Measurements from ENCODE around the gene ASPHD2. TPM values are rescaled to one million over a fixed set of nuclear protein-coding genes. Genes with fewer than 3 reads are reported as not detected.
"Not testable (repeated sequence)": the region's sequence is repeated elsewhere in the genome, so short reads cannot be mapped to it uniquely, and the experiment has no call there.

ASPHD2 gene
- total and polyA plus RNA-seq, 11 donors = 0.07 to 1.5 (median 0.14) TPM; not detected in 2

DNA sequence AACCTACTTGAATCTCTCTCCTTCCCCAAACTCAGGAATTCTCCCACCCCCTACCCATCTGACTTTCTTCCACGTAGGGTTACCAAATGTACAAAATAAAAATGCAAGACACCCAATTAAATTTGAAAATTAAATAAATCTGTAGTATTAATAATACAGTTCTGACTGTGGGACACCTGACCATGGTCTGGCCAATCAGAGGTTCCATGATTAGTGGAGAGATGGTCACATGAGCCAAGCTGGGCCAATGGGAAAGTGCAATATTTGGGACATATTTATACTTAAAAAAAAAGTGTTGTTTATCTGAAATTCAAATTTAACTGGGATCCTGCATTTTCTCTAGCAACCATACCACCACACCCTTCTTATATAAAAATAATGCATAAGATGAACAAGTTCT is 29.8 kb upstream of the ASPHD2 start:
- H3K27ac ChIP-seq = no peak overlapping the region
- DNase-seq (no peak), ATAC-seq (no peak)
- H3K27me3 ChIP-seq = peaks cover 0 to 10% (median 5%) of the 10 kb centered on the region in 9 donors
- intact Hi-C loops (cut with DNase I) = loop anchor here in 8 of 10 donors (2.0 to 10.0 kb wide), 4 partner anchors 62 to 268 kb away; no protein-coding TSS in a partner anchor
- WGBS, 4 donors = 39 to 69% (median 57%) methylated on average over 1 of the region's 1 CpG
- H3K4me1 ChIP-seq = no peaks in the 10 kb centered on the region
- H3K9me3 ChIP-seq = no peaks in the 10 kb centered on the region
- TF ChIP-seq, protein P1, sequence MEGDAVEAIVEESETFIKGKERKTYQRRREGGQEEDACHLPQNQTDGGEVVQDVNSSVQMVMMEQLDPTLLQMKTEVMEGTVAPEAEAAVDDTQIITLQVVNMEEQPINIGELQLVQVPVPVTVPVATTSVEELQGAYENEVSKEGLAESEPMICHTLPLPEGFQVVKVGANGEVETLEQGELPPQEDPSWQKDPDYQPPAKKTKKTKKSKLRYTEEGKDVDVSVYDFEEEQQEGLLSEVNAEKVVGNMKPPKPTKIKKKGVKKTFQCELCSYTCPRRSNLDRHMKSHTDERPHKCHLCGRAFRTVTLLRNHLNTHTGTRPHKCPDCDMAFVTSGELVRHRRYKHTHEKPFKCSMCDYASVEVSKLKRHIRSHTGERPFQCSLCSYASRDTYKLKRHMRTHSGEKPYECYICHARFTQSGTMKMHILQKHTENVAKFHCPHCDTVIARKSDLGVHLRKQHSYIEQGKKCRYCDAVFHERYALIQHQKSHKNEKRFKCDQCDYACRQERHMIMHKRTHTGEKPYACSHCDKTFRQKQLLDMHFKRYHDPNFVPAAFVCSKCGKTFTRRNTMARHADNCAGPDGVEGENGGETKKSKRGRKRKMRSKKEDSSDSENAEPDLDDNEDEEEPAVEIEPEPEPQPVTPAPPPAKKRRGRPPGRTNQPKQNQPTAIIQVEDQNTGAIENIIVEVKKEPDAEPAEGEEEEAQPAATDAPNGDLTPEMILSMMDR (IDR thresholded peaks at IDR 0.05) = no peak
- no peak for TF ChIP-seq POLR2A (IDR thresholded peaks at IDR 0.05)
- H3K4me3 ChIP-seq = no peak overlapping the region
- H3K36me3 ChIP-seq = no peaks in the 10 kb centered on the region

DNA sequence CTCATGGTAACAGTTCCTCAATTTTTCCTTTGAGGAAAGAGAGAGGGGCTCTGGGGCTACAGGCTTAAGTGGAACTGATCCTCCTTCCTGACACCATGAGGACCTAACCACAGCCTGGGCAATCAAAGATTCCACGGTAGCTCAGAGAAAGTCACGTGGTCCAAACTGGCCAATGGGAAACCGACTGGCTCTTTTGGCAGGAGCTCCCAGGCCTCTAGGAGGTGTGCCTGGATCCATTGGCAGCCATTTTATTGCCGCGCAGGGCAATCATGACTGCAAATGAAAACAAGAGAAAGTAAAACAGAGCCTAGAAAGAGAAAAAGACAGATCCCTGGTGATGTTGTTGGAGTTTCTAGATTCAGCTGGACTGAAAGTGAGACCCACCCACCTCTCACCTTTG is 27.3 kb upstream of the ASPHD2 start:
- H3K27me3 ChIP-seq = peaks cover 0 to 16% (median 5%) of the 10 kb centered on the region in 9 donors
- intact Hi-C loops (cut with DNase I) = loop anchor here in 1 of 10 donors (10.0 kb wide), 1 partner anchor 53 kb away; no protein-coding TSS in a partner anchor
- DNase-seq (no peak), ATAC-seq (no peak)
- TF ChIP-seq, protein P1 (IDR thresholded peaks at IDR 0.05) = no peak
- TF ChIP-seq POLR2A (IDR thresholded peaks at IDR 0.05) = no peak
- no peaks in the 10 kb centered on the region for H3K36me3 ChIP-seq
- no peaks in the 10 kb centered on the region for H3K9me3 ChIP-seq
- H3K27ac ChIP-seq = no peak overlapping the region
- no peak overlapping the region for H3K4me3 ChIP-seq
- WGBS, 4 donors = 79 to 84% (median 81%) methylated on average over 5 of the region's 5 CpGs
- H3K4me1 ChIP-seq = peaks cover 0 to 12% (median 0%) of the 10 kb centered on the region in 12 donors

DNA sequence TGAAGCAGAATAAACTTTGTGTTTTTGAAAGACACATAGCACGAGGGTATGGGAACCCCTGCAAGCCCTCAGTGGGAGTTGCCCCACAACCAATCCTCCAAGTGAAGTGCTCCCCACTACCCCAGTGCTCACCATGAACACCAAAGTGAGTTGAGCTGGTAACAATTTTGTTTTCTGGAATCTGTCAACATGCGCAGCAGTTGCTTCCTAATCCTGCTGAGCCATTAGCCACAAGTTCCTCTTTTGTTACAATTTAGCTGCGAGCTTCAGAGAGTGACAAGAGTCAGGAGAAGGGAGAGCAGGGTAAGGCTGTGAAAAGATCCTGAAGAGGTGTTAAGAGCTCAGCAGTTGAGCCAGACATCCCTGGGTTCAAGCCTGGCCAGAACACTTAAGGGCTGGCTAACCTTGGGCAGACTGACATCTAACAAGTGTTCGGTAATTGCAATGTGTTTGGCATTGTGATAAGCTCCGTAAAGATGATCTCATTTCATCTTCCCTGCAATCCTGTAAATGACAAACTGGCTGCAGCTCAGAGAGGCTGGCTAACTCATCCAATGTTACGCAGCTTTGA is 24.1 kb upstream of the ASPHD2 start:
- no peak overlapping the region for H3K4me3 ChIP-seq
- no peaks in the 10 kb centered on the region for H3K9me3 ChIP-seq
- TF ChIP-seq POLR2A (IDR thresholded peaks at IDR 0.05) = no peak
- TF ChIP-seq, protein P1 (IDR thresholded peaks at IDR 0.05) = no peak
- peaks cover 0 to 12% (median 0%) of the 10 kb centered on the region in 12 donors for H3K4me1 ChIP-seq
- DNase-seq (no peak), ATAC-seq (peak in 3 of 4 donors; percentile 28 to 67 (median 32))
- H3K27ac ChIP-seq = no peak overlapping the region
- no peaks in the 10 kb centered on the region for H3K36me3 ChIP-seq
- peaks cover 0 to 33% (median 5%) of the 10 kb centered on the region in 9 donors for H3K27me3 ChIP-seq
- intact Hi-C loops (cut with DNase I) = loop anchor here in 1 of 10 donors (10.0 kb wide), 1 partner anchor 50 kb away; no protein-coding TSS in a partner anchor
- 18 to 19% (median 18%) methylated on average over 6 of the region's 6 CpGs for WGBS, 4 donors

DNA sequence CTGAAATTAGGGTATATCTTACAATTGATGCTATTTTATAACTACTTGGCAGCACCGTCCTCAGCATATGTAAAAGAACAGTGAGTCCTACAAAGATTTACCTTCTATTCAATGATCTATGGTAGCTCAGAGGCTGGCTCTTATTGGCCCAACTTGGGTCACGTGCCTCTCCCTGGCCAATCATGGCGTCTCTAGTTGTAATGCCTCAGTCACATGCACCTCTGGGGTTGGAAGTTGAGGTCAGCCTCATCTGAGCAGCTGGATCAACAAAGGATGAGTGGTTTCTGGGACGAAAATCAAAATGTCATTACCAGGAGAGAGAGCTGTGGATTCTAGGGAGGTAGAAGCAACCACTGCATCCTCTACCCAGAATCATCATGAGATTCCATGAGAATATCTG is 22.9 kb upstream of the ASPHD2 start:
- Histone ChIP-seq H3K27me3 (peaks cover 0 to 37% (median 5%) of the 10 kb centered on the region in 9 donors), H3K4me1 (peaks cover 0 to 12% (median 0%) of the 10 kb centered on the region in 12 donors), H3K27ac (no peak overlapping the region), H3K4me3 (no peak overlapping the region), H3K36me3 (no peaks in the 10 kb centered on the region), H3K9me3 (no peaks in the 10 kb centered on the region)
- WGBS, 4 donors = 75 to 86% (median 79%) methylated on average over 4 of the region's 4 CpGs
- DNase-seq (no peak), ATAC-seq (no peak)
- TF ChIP-seq, protein P1 (IDR thresholded peaks at IDR 0.05) = no peak
- no peak for TF ChIP-seq POLR2A (IDR thresholded peaks at IDR 0.05)
- intact Hi-C loops (cut with DNase I) = loop anchor here in 1 of 10 donors (10.0 kb wide), 1 partner anchor 49 kb away; no protein-coding TSS in a partner anchor

DNA sequence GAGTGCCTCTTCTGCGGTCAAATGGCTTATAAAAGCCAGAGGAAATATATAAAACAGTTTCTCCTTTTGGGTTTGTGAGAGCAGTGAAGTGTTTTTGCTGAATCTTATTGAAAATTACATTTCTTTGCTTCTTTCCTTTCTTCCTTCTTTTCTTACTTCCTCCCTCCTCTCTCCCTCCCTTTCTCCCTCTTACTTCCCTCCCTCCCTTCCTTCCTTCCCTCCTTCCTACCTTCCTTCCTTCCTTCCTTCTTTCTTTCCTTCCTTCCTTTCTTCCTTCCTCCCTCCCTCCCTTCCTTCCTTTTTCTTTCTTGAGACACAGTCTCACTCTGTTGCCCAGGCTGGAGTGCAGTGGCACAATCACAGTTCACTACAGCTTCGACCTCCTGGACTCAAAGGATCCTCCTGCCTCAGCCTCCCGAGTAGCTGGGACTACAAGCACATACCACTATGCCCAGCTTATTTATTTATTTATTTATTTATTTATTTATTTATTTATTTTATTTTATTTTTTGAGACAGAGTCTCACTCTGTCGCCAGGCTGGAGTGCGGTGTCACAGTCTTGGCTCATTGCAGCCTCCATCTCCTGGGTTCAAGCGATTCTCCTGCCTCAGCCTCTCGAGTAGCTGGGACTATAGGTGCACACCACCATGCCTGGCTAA is 20.4 kb upstream of the ASPHD2 start:
- intact Hi-C loops (cut with DNase I) = loop anchor here in 1 of 10 donors (10.0 kb wide), 1 partner anchor 46 kb away; no protein-coding TSS in a partner anchor
- H3K9me3 ChIP-seq, H3K36me3 ChIP-seq, H3K27ac ChIP-seq, DNase-seq, ATAC-seq, H3K4me3 ChIP-seq: not testable (repeated sequence)
- Histone ChIP-seq H3K27me3 (peaks cover 0 to 49% (median 4%) of the 10 kb centered on the region in 9 donors), H3K4me1 (peaks cover 0 to 12% (median 0%) of the 10 kb centered on the region in 12 donors)
- WGBS, 4 donors = 90 to 93% (median 91%) methylated on average over 7 of the region's 7 CpGs
